Gastrocnemius medialis (tissue), 4 donors: Measurements from ENCODE around the gene GNG7.

Experiments used
- CTCF ChIP-seq, 5 experiments: fragments of 450-650 bp in 3 of 5; fragments of 200-600 bp in 2 of 5; sonication (generic) in 2 of 5; IDR thresholded peaks in 4 of 5; conservative IDR thresholded peaks in 1 of 5; 1 replicate in 4 of 5; 2 replicates in 1 of 5; pipeline ENCODE4 v1.5.1; 2016 to 2019; ENCODE audit warnings: antibody characterized with exemption in 5 of 5, mild to moderate bottlenecking in 3 of 5, moderate library complexity in 3 of 5
- POLR2A ChIP-seq, 2 donors: fragments of 450-650 bp; IDR thresholded peaks; one replicate each; pipeline ENCODE4 v1.6.1; 2017; ENCODE audit warnings: antibody characterized with exemption in 2 of 2, mild to moderate bottlenecking in 2 of 2, moderate library complexity in 2 of 2

- TF ChIP-seq CTCF (IDR thresholded peaks at IDR 0.05 in 4 of 5, conservative IDR thresholded peaks at IDR 0.05 in 1 of 5) (no peak), POLR2A (IDR thresholded peaks at IDR 0.05) (no peak)
Measured at GRCh38 chr19:2653710-2654707, 48.5 kb downstream of the GNG7 start.
